T-helper 9 cell (primary cell): ENCODE data around the gene RPP30.

ENCODE experiments used
- DNase-seq: peaks from one replicate; pipeline ENCODE4 v3.0.0-alpha.2; 2020

The RPP30 gene

DNA sequence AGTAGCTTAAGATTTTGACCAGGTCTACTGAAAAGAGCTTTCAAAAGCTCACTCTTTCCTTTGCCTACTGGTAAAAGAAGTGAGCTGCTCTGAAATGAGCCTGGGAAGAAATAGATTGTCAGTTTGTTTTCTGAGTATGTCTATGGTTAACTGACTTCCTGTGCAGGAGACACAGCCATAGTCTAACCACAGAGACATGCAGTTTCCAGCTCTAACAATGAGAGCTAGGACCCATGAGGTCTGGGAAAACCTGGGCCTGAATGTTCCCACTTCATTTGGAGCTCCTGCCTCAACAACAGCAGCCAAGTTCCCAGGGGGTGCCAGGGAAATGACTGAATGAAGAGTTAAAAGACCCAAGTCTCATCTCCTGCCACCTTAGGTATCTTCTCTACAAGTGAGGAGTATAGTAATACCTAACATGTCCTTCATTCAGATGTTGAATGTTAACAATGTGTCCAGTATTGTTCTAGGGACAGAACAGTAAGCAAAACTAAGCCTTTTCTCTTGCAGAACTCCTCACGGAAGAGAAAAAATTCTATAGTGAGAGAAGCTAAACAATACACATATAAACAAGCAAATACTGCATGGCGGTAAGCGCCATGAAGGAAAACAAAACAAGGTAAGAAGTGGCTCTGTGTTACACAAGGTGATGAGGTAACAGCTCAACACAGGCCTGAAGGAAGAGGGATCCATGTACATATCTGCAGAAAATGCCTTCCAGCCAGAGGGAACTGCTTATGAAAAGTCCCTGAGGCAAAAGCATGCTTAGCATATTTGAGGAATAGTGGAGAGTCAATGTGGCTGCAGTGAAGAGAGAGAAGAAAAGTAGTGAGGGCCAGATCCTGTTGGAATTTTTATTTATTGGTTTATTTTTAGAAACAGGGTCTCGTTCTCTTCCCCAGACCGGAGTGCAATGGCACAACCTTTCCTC is 75.5 kb downstream of the RPP30 start:
- DNase-seq, result no peak
